Measurements from ENCODE around the gene MC1R. TPM values are rescaled to one million over a fixed set of nuclear protein-coding genes. Genes with fewer than 3 reads are reported as not detected.

Gene MC1R
- total RNA-seq, 1 experiment from 2014 or later = 3.2 TPM

- DNase-seq = no peak
- Histone ChIP-seq H3K36me3 (ENCODE audit: insufficient read depth, low read length) (peaks cover 19% of the 10 kb centered on the region; the same call in 1 of the 2 replicates), H4K20me1 (ENCODE audit: insufficient read depth, low read depth, low read length) (no peaks in the 10 kb centered on the region)
Measured at GRCh38 chr16:89892055-89892630, 26.5 kb upstream of the MC1R start.

GRCh38 chr16:89892635-89893034, 26.0 kb upstream of the MC1R start:
- Histone ChIP-seq H3K36me3 (ENCODE audit: insufficient read depth, low read length) (peaks cover 14% of the 10 kb centered on the region; the same call in 1 of the 2 replicates), H2AFZ (ENCODE audit: low read length) (no peak overlapping the region), H3K4me1 (ENCODE audit: low read length) (no peaks in the 10 kb centered on the region), H3K4me3 (ENCODE audit: low read length) (no peak overlapping the region), H3K9me3 (ENCODE audit: low read length) (no peaks in the 10 kb centered on the region), H3K9me2 (replicated peaks; ENCODE audit: insufficient read depth, low read length) (no peaks in the 10 kb centered on the region), H3K9ac (ENCODE audit: low read length) (no peak overlapping the region), H3K27me3 (ENCODE audit: low read length) (no peaks in the 10 kb centered on the region), H3K4me2 (ENCODE audit: low read depth, low read length, poor library complexity, severe bottlenecking) (no peak overlapping the region), H3K79me2 (ENCODE audit: low read length) (no peaks in the 10 kb centered on the region), H3K27ac (ENCODE audit: low read length) (no peak overlapping the region), H4K20me1 (ENCODE audit: insufficient read depth, low read depth, low read length) (no peaks in the 10 kb centered on the region)
- no peak for DNase-seq

More at GRCh38 chr16:89892055-89892630, 26.5 kb upstream of the MC1R start:
- Histone ChIP-seq H3K4me1 (ENCODE audit: low read length) (no peaks in the 10 kb centered on the region), H3K9me3 (ENCODE audit: low read length) (no peaks in the 10 kb centered on the region), H3K9ac (ENCODE audit: low read length) (no peak overlapping the region), H3K27ac (ENCODE audit: low read length) (no peak overlapping the region), H3K27me3 (ENCODE audit: low read length) (no peaks in the 10 kb centered on the region), H3K79me2 (ENCODE audit: low read length) (no peaks in the 10 kb centered on the region), H3K9me2 (replicated peaks; ENCODE audit: insufficient read depth, low read length) (no peaks in the 10 kb centered on the region), H2AFZ (ENCODE audit: low read length) (no peak overlapping the region), H3K4me2 (ENCODE audit: low read depth, low read length, poor library complexity, severe bottlenecking) (no peak overlapping the region), H3K4me3 (ENCODE audit: low read length) (no peak overlapping the region)

- no peaks in the 10 kb centered on the region for H3K4me1 ChIP-seq (ENCODE audit: low read length)
- no peaks in the 10 kb centered on the region for H3K27me3 ChIP-seq (ENCODE audit: low read length)
- no peaks in the 10 kb centered on the region for H3K9me2 ChIP-seq (replicated peaks; ENCODE audit: insufficient read depth, low read length)
- H4K20me1 ChIP-seq (ENCODE audit: insufficient read depth, low read depth, low read length) = no peaks in the 10 kb centered on the region
- no peaks in the 10 kb centered on the region for H3K9me3 ChIP-seq (ENCODE audit: low read length)
- H3K9ac ChIP-seq (ENCODE audit: low read length) = no peak overlapping the region
- H3K79me2 ChIP-seq (ENCODE audit: low read length) = no peaks in the 10 kb centered on the region
- H3K4me2 ChIP-seq (ENCODE audit: low read depth, low read length, poor library complexity, severe bottlenecking) = no peak overlapping the region
- peaks cover 17% of the 10 kb centered on the region; the same call in 1 of the 2 replicates for H3K36me3 ChIP-seq (ENCODE audit: insufficient read depth, low read length)
- DNase-seq = no peak
- no peak overlapping the region for H2AFZ ChIP-seq (ENCODE audit: low read length)
- H3K4me3 ChIP-seq (ENCODE audit: low read length) = no peak overlapping the region
- H3K27ac ChIP-seq (ENCODE audit: low read length) = no peak overlapping the region
Measured at GRCh38 chr16:89893642-89894548, 24.8 kb upstream of the MC1R start.

GRCh38 chr16:89895482-89896250, 23.0 kb upstream of the MC1R start:
- no peaks in the 10 kb centered on the region for H3K9me3 ChIP-seq (ENCODE audit: low read length)
- no peaks in the 10 kb centered on the region for H3K79me2 ChIP-seq (ENCODE audit: low read length)
- H2AFZ ChIP-seq (ENCODE audit: low read length) = no peak overlapping the region
- no peak overlapping the region for H3K27ac ChIP-seq (ENCODE audit: low read length)
- H3K4me3 ChIP-seq (ENCODE audit: low read length) = no peak overlapping the region
- H4K20me1 ChIP-seq (ENCODE audit: insufficient read depth, low read depth, low read length) = no peaks in the 10 kb centered on the region
- H3K9me2 ChIP-seq (replicated peaks; ENCODE audit: insufficient read depth, low read length) = no peaks in the 10 kb centered on the region
- H3K4me1 ChIP-seq (ENCODE audit: low read length) = no peaks in the 10 kb centered on the region
- H3K4me2 ChIP-seq (ENCODE audit: low read depth, low read length, poor library complexity, severe bottlenecking) = no peak overlapping the region
- no peak overlapping the region for H3K9ac ChIP-seq (ENCODE audit: low read length)
- no peak for DNase-seq
- H3K27me3 ChIP-seq (ENCODE audit: low read length) = no peaks in the 10 kb centered on the region
- peaks cover 20% of the 10 kb centered on the region; the same call in 1 of the 2 replicates for H3K36me3 ChIP-seq (ENCODE audit: insufficient read depth, low read length)

- H3K9me3 ChIP-seq (ENCODE audit: low read length) = no peaks in the 10 kb centered on the region
Measured at GRCh38 chr16:89897204-89897603, 21.5 kb upstream of the MC1R start.

GRCh38 chr16:89898201-89898967, 20.3 kb upstream of the MC1R start:
- peaks cover 17% of the 10 kb centered on the region; the same call in 1 of the 2 replicates for H3K36me3 ChIP-seq (ENCODE audit: insufficient read depth, low read length)
- no peaks in the 10 kb centered on the region for H3K79me2 ChIP-seq (ENCODE audit: low read length)
- H3K4me2 ChIP-seq (ENCODE audit: low read depth, low read length, poor library complexity, severe bottlenecking) = no peak overlapping the region
- DNase-seq = no peak
- H3K27ac ChIP-seq (ENCODE audit: low read length) = no peak overlapping the region
- no peaks in the 10 kb centered on the region for H3K4me1 ChIP-seq (ENCODE audit: low read length)
- H3K9me3 ChIP-seq (ENCODE audit: low read length) = no peaks in the 10 kb centered on the region
- H3K9ac ChIP-seq (ENCODE audit: low read length) = no peak overlapping the region
- H2AFZ ChIP-seq (ENCODE audit: low read length) = no peak overlapping the region
- H3K9me2 ChIP-seq (replicated peaks; ENCODE audit: insufficient read depth, low read length) = no peaks in the 10 kb centered on the region
- H3K27me3 ChIP-seq (ENCODE audit: low read length) = no peaks in the 10 kb centered on the region
- H3K4me3 ChIP-seq (ENCODE audit: low read length) = no peak overlapping the region
- no peaks in the 10 kb centered on the region for H4K20me1 ChIP-seq (ENCODE audit: insufficient read depth, low read depth, low read length)

More at GRCh38 chr16:89897204-89897603, 21.5 kb upstream of the MC1R start:
- H3K36me3 ChIP-seq (ENCODE audit: insufficient read depth, low read length) = peaks cover 21% of the 10 kb centered on the region; the same call in 1 of the 2 replicates
- H3K4me2 ChIP-seq (ENCODE audit: low read depth, low read length, poor library complexity, severe bottlenecking) = no peak overlapping the region
- no peak for DNase-seq
- H3K27ac ChIP-seq (ENCODE audit: low read length) = no peak overlapping the region
- no peaks in the 10 kb centered on the region for H4K20me1 ChIP-seq (ENCODE audit: insufficient read depth, low read depth, low read length)
- H2AFZ ChIP-seq (ENCODE audit: low read length) = no peak overlapping the region
- no peaks in the 10 kb centered on the region for H3K4me1 ChIP-seq (ENCODE audit: low read length)
- H3K9me2 ChIP-seq (replicated peaks; ENCODE audit: insufficient read depth, low read length) = no peaks in the 10 kb centered on the region
- no peaks in the 10 kb centered on the region for H3K79me2 ChIP-seq (ENCODE audit: low read length)
- no peak overlapping the region for H3K4me3 ChIP-seq (ENCODE audit: low read length)
- no peak overlapping the region for H3K9ac ChIP-seq (ENCODE audit: low read length)
- H3K27me3 ChIP-seq (ENCODE audit: low read length) = no peaks in the 10 kb centered on the region

GRCh38 chr16:89899879-89900481, 18.7 kb upstream of the MC1R start:
- Histone ChIP-seq H4K20me1 (ENCODE audit: insufficient read depth, low read depth, low read length) (no peaks in the 10 kb centered on the region), H3K9me2 (replicated peaks; ENCODE audit: insufficient read depth, low read length) (no peaks in the 10 kb centered on the region), H3K9ac (ENCODE audit: low read length) (no peak overlapping the region), H2AFZ (ENCODE audit: low read length) (no peak overlapping the region), H3K36me3 (ENCODE audit: insufficient read depth, low read length) (peaks cover 23% of the 10 kb centered on the region), H3K4me2 (ENCODE audit: low read depth, low read length, poor library complexity, severe bottlenecking) (no peak overlapping the region), H3K27ac (ENCODE audit: low read length) (no peak overlapping the region), H3K9me3 (ENCODE audit: low read length) (no peaks in the 10 kb centered on the region), H3K4me3 (ENCODE audit: low read length) (no peak overlapping the region), H3K27me3 (ENCODE audit: low read length) (no peaks in the 10 kb centered on the region), H3K79me2 (ENCODE audit: low read length) (no peaks in the 10 kb centered on the region), H3K4me1 (ENCODE audit: low read length) (no peaks in the 10 kb centered on the region)
- no peak for DNase-seq
